ENCODE data around the gene SPON1.

GRCh38 chr11:14190992-14191778 is 228.7 kb downstream of the SPON1 start:
- TF ChIP-seq POLR2A (IDR thresholded peaks at IDR 0.05) (no peak), CTCF (IDR thresholded peaks at IDR 0.05) (no peak)
